Jurkat, Clone E6-1 (cell line): ENCODE data around the gene MPZL3. TPM values are rescaled to one million over a fixed set of nuclear protein-coding genes. Genes with fewer than 3 reads are reported as not detected.

Experiments used
- DNase-seq: peaks from one replicate; pipeline ENCODE4 v3.0.0-alpha.2; 2011; ENCODE audit warnings: low read depth, low spot score
- H3K4me3 ChIP-seq: 2 replicates; pipeline ENCODE4 v1.5.1; 2011; ENCODE audit warnings: mild to moderate bottlenecking, low read length, control low read depth, moderate library complexity
- polyA plus RNA-seq: library from polyadenylated mRNA; unstranded; fragments of >200 nt; gene quantifications from one replicate; pipeline ENCODE4 v1.2.1, GENCODE V29; 2012; ENCODE audit warnings: missing spikeins; ENCODE audit not compliant: insufficient read length, insufficient read depth

The MPZL3 gene
- polyA plus RNA-seq, result 0.73 TPM

GRCh38 chr11:118251858-118252652, at the start of gene MPZL3:
TSS of gene MPZL3 (minus strand) at chr11:118252365. CDS start at chr11:118252294, 71 bp downstream.
- DNase-seq, result peak; percentile 86
- H3K4me3 ChIP-seq, result peak within 1 kb of the TSS; percentile 69

- no peak for DNase-seq
- no peak overlapping the region for H3K4me3 ChIP-seq
These were observed 49.5 kb upstream of the MPZL3 start for GRCh38 chr11:118301600-118302195.

GRCh38 chr11:118295815-118296454, 43.8 kb upstream of the MPZL3 start:
- no peak overlapping the region for H3K4me3 ChIP-seq
- DNase-seq, result peak; percentile 68

GRCh38 chr11:118295199-118295598, 43.0 kb upstream of the MPZL3 start:
- H3K4me3 ChIP-seq, result no peak overlapping the region
- no peak for DNase-seq

- DNase-seq, result no peak
- no peak overlapping the region for H3K4me3 ChIP-seq
These were observed 41.9 kb upstream of the MPZL3 start for GRCh38 chr11:118294053-118294452.

- no peak for DNase-seq
- no peak overlapping the region for H3K4me3 ChIP-seq
These were observed 39.4 kb upstream of the MPZL3 start for GRCh38 chr11:118291477-118292135.

- no peak overlapping the region for H3K4me3 ChIP-seq
- no peak for DNase-seq
These were observed 38.8 kb upstream of the MPZL3 start for GRCh38 chr11:118290923-118291322.

- no peak for DNase-seq
- H3K4me3 ChIP-seq, result no peak overlapping the region
These were observed 37.2 kb upstream of the MPZL3 start for GRCh38 chr11:118289401-118289800.

- no peak for DNase-seq
These were observed 34.8 kb upstream of the MPZL3 start for GRCh38 chr11:118287006-118287405.

GRCh38 chr11:118286545-118286944, 34.4 kb upstream of the MPZL3 start:
- no peak for DNase-seq
- H3K4me3 ChIP-seq, result no peak overlapping the region

More at GRCh38 chr11:118287006-118287405, 34.8 kb upstream of the MPZL3 start:
- H3K4me3 ChIP-seq, result no peak overlapping the region

- no peak overlapping the region for H3K4me3 ChIP-seq
- peak; percentile 47 for DNase-seq
These were observed 31.7 kb upstream of the MPZL3 start for GRCh38 chr11:118283756-118284350.

GRCh38 chr11:118283037-118283636, 31.0 kb upstream of the MPZL3 start:
- H3K4me3 ChIP-seq, result no peak overlapping the region
- no peak for DNase-seq

GRCh38 chr11:118282606-118283005, 30.4 kb upstream of the MPZL3 start:
- H3K4me3 ChIP-seq, result no peak overlapping the region
- no peak for DNase-seq

- no peak overlapping the region for H3K4me3 ChIP-seq
- no peak for DNase-seq
These were observed 29.1 kb upstream of the MPZL3 start for GRCh38 chr11:118281284-118281683.

GRCh38 chr11:118277312-118277711, 25.1 kb upstream of the MPZL3 start:
- no peak for DNase-seq
- H3K4me3 ChIP-seq, result no peak overlapping the region

- no peak for DNase-seq
- H3K4me3 ChIP-seq, result no peak overlapping the region
These were observed 24.3 kb upstream of the MPZL3 start for GRCh38 chr11:118276422-118276821.

- no peak for DNase-seq
- H3K4me3 ChIP-seq, result no peak overlapping the region
These were observed 23.0 kb upstream of the MPZL3 start for GRCh38 chr11:118275176-118275575.

- H3K4me3 ChIP-seq, result no peak overlapping the region
- DNase-seq, result no peak
These were observed 22.0 kb upstream of the MPZL3 start for GRCh38 chr11:118274186-118274585.

- no peak overlapping the region for H3K4me3 ChIP-seq
- DNase-seq, result no peak
These were observed 19.8 kb upstream of the MPZL3 start for GRCh38 chr11:118272001-118272400.
